Peyer's patch (tissue), 4 donors: ENCODE data around the gene CSH2.
"Not testable (repeated sequence)": the region's sequence is repeated elsewhere in the genome, so short reads cannot be mapped to it uniquely, and the experiment has no call there.

Source experiments
- CTCF ChIP-seq, 6 experiments: fragments of 450-650 bp in 4 of 6; fragments of 200-600 bp in 2 of 6; sonication (generic) in 1 of 6; IDR thresholded peaks; one replicate each; pipeline ENCODE4 v1.5.1; 2017 to 2019; ENCODE audit warnings: antibody characterized with exemption in 6 of 6, mild to moderate bottlenecking in 3 of 6, moderate library complexity in 1 of 6
- POLR2A ChIP-seq, 2 donors: fragments of 450-650 bp; IDR thresholded peaks; one replicate each; pipeline ENCODE4 v1.5.1; 2017; ENCODE audit warnings: antibody characterized with exemption in 2 of 2, mild to moderate bottlenecking in 2 of 2, moderate library complexity in 2 of 2

- peak in 4 of 6 experiments; percentile 14 to 34 (median 28) for TF ChIP-seq CTCF (IDR thresholded peaks at IDR 0.05)
- not testable (repeated sequence) for TF ChIP-seq POLR2A (IDR thresholded peaks at IDR 0.05)
Measured at GRCh38 chr17:63889026-63889848, 15.8 kb upstream of the CSH2 start.
